HEK293 (cell line): Measurements from ENCODE around the gene COL19A1.

Source experiments
- GLIS2 ChIP-seq: fragments of 450-650 bp; formaldehyde crosslinking; IDR thresholded peaks from 2 replicates; pipeline ENCODE4 v1.5.1; 2016; ENCODE audit warnings: missing biosample characterization, missing genetic modification characterization
- MYNN ChIP-seq: fragments of 450-650 bp; formaldehyde crosslinking; IDR thresholded peaks from 2 replicates; pipeline ENCODE4 v1.5.1; 2016; ENCODE audit warnings: missing biosample characterization, missing genetic modification characterization, borderline replicate concordance
- TRIM28 ChIP-seq: IDR thresholded peaks from 2 replicates; pipeline ENCODE4 v1.6.1; 2011; ENCODE audit warnings: low read length, control low read depth, borderline replicate concordance
- ZNF112 ChIP-seq: fragments of 450-650 bp; formaldehyde crosslinking; IDR thresholded peaks from 2 replicates; pipeline ENCODE4 v1.5.0; 2017; ENCODE audit warnings: missing biosample characterization, missing genetic modification characterization
- ZNF157 ChIP-seq: fragments of 450-650 bp; formaldehyde crosslinking; IDR thresholded peaks from 2 replicates; pipeline ENCODE4 v1.5.1; 2016; ENCODE audit warnings: missing biosample characterization, missing genetic modification characterization
- ZNF2 ChIP-seq: fragments of 450-650 bp; formaldehyde crosslinking; IDR thresholded peaks from 2 replicates; pipeline ENCODE4 v1.5.1; 2016; ENCODE audit warnings: missing biosample characterization, missing genetic modification characterization
- ZNF214 ChIP-seq: fragments of 450-650 bp; formaldehyde crosslinking; IDR thresholded peaks from 2 replicates; pipeline ENCODE4 v1.5.1; 2017; ENCODE audit warnings: missing biosample characterization, mild to moderate bottlenecking, missing genetic modification characterization, borderline replicate concordance
- ZNF23 ChIP-seq: fragments of 450-650 bp; formaldehyde crosslinking; IDR thresholded peaks from 2 replicates; pipeline ENCODE4 v1.5.1; 2016; ENCODE audit warnings: missing biosample characterization, missing genetic modification characterization, borderline replicate concordance
- ZNF274 ChIP-seq, 2 experiments: fragments of 200-500 bp in 1 of 2; fragments of 450-650 bp in 1 of 2; sonication (Bioruptor generic) in 1 of 2; formaldehyde crosslinking in 1 of 2; IDR thresholded peaks; 2 replicates each; pipeline versions ENCODE4 v1.5.1 to v1.6.1; 2014 to 2016; ENCODE audit warnings: borderline replicate concordance in 1 of 2, inconsistent platforms in 1 of 2, low read length in 1 of 2, missing biosample characterization in 1 of 2, missing genetic modification characterization in 1 of 2
- ZNF366 ChIP-seq: fragments of 450-650 bp; formaldehyde crosslinking; conservative IDR thresholded peaks from 2 replicates; pipeline ENCODE4 v1.5.1; 2016; ENCODE audit warnings: missing biosample characterization, missing genetic modification characterization
- ZNF571 ChIP-seq: fragments of 450-650 bp; formaldehyde crosslinking; IDR thresholded peaks from 2 replicates; pipeline ENCODE4 v1.5.0; 2017; ENCODE audit warnings: missing biosample characterization, missing genetic modification characterization
- ZXDB ChIP-seq: fragments of 450-650 bp; formaldehyde crosslinking; IDR thresholded peaks from 2 replicates; pipeline ENCODE4 v1.5.1; 2016; ENCODE audit warnings: missing biosample characterization, missing genetic modification characterization
- TF ChIP-seq, protein P1 (sequence below): fragments of 450-650 bp; formaldehyde crosslinking; IDR thresholded peaks from 2 replicates; pipeline ENCODE4 v1.5.1; 2017; ENCODE audit warnings: missing biosample characterization, missing genetic modification characterization
- TF ChIP-seq, protein P2 (sequence below): fragments of 450-650 bp; formaldehyde crosslinking; IDR thresholded peaks from 2 replicates; pipeline ENCODE4 v1.5.1; 2017; ENCODE audit warnings: missing biosample characterization, missing genetic modification characterization
- TF ChIP-seq, protein P3 (sequence below): fragments of 450-650 bp; formaldehyde crosslinking; optimal IDR thresholded peaks from 2 replicates; pipeline ENCODE3; 2016; ENCODE audit warnings: missing biosample characterization, mild to moderate bottlenecking, missing genetic modification characterization
- TF ChIP-seq, protein P4 (sequence below): fragments of 450-650 bp; IDR thresholded peaks from 2 replicates; pipeline ENCODE4 v1.5.1; 2018; ENCODE audit warnings: missing biosample characterization, mild to moderate bottlenecking, missing genetic modification characterization
- TF ChIP-seq, protein P5 (sequence below): fragments of 450-650 bp; formaldehyde crosslinking; IDR thresholded peaks from 2 replicates; pipeline ENCODE4 v1.5.1; 2017; ENCODE audit warnings: missing biosample characterization, missing genetic modification characterization
- TF ChIP-seq, protein P6 (sequence below): fragments of 450-650 bp; formaldehyde crosslinking; IDR thresholded peaks from 2 replicates; pipeline ENCODE4 v1.5.1; 2016; ENCODE audit warnings: missing biosample characterization, missing genetic modification characterization
- TF ChIP-seq, protein P7 (sequence below): fragments of 450-650 bp; formaldehyde crosslinking; IDR thresholded peaks from 2 replicates; pipeline ENCODE4 v1.5.1; 2016; ENCODE audit warnings: missing biosample characterization, missing genetic modification characterization, borderline replicate concordance
- TF ChIP-seq, protein P8 (sequence below): fragments of 450-650 bp; formaldehyde crosslinking; IDR thresholded peaks from 2 replicates; pipeline ENCODE4 v1.5.1; 2016; ENCODE audit warnings: missing biosample characterization, missing genetic modification characterization
- TF ChIP-seq, protein P9 (sequence below): fragments of 450-650 bp; formaldehyde crosslinking; conservative IDR thresholded peaks from 2 replicates; pipeline ENCODE4 v1.5.1; 2016; ENCODE audit warnings: low read depth, missing biosample characterization, missing genetic modification characterization

Gene COL19A1

DNA sequence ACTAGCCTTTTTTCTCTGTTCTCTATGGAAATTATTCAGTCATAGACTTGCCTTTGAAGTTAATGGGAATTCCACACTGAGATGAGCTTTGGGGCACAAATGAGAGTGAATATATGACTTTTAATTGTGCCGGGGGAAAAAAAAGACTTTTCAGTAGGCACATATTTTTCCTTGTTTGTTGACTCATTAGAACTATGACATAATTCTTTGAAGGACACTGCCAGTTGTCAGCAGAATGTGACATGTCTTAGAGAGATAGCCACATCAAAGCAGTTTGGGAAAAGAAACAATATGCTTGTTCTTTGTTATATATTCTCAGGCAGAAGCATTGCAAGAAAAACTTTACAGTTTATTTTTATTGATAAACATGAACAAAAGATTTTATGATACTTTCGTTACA lies 298.2 kb downstream of the COL19A1 start (continued):
- TF ChIP-seq ZNF366 (tag by site-specific recombination), result no peak
- TF ChIP-seq, protein P1, sequence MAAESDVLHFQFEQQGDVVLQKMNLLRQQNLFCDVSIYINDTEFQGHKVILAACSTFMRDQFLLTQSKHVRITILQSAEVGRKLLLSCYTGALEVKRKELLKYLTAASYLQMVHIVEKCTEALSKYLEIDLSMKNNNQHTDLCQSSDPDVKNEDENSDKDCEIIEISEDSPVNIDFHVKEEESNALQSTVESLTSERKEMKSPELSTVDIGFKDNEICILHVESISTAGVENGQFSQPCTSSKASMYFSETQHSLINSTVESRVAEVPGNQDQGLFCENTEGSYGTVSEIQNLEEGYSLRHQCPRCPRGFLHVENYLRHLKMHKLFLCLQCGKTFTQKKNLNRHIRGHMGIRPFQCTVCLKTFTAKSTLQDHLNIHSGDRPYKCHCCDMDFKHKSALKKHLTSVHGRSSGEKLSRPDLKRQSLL (tag by site-specific recombination), result no peak
- TF ChIP-seq ZNF214 (tag by site-specific recombination), result no peak
- TF ChIP-seq, protein P2, sequence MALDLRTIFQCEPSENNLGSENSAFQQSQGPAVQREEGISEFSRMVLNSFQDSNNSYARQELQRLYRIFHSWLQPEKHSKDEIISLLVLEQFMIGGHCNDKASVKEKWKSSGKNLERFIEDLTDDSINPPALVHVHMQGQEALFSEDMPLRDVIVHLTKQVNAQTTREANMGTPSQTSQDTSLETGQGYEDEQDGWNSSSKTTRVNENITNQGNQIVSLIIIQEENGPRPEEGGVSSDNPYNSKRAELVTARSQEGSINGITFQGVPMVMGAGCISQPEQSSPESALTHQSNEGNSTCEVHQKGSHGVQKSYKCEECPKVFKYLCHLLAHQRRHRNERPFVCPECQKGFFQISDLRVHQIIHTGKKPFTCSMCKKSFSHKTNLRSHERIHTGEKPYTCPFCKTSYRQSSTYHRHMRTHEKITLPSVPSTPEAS (tag by site-specific recombination), result no peak
- no peak for TF ChIP-seq ZNF2 (tag by site-specific recombination)
- no peak for TF ChIP-seq ZNF23 (tag by site-specific recombination)
- no peak for TF ChIP-seq ZNF274 (IDR thresholded peaks at IDR 0.05; ENCODE audit: low read length)
- no peak for TF ChIP-seq ZNF274 (tag by site-specific recombination; IDR thresholded peaks at IDR 0.05; ENCODE audit: borderline replicate concordance)
- no peak for TF ChIP-seq GLIS2
- TF ChIP-seq, protein P3, sequence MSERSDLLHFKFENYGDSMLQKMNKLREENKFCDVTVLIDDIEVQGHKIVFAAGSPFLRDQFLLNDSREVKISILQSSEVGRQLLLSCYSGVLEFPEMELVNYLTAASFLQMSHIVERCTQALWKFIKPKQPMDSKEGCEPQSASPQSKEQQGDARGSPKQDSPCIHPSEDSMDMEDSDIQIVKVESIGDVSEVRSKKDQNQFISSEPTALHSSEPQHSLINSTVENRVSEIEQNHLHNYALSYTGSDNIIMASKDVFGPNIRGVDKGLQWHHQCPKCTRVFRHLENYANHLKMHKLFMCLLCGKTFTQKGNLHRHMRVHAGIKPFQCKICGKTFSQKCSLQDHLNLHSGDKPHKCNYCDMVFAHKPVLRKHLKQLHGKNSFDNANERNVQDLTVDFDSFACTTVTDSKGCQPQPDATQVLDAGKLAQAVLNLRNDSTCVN, result no peak
- no peak for TF ChIP-seq TRIM28
- TF ChIP-seq ZNF157, result no peak
- peak; percentile 54; the same call in 1 of the 2 replicates for TF ChIP-seq MYNN
- TF ChIP-seq, protein P4, sequence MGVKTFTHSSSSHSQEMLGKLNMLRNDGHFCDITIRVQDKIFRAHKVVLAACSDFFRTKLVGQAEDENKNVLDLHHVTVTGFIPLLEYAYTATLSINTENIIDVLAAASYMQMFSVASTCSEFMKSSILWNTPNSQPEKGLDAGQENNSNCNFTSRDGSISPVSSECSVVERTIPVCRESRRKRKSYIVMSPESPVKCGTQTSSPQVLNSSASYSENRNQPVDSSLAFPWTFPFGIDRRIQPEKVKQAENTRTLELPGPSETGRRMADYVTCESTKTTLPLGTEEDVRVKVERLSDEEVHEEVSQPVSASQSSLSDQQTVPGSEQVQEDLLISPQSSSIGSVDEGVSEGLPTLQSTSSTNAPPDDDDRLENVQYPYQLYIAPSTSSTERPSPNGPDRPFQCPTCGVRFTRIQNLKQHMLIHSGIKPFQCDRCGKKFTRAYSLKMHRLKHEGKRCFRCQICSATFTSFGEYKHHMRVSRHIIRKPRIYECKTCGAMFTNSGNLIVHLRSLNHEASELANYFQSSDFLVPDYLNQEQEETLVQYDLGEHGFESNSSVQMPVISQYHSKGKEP, result 0 out of 2 replicates have a peak, but pooled peaks have one; percentile 37
- TF ChIP-seq, protein P5, sequence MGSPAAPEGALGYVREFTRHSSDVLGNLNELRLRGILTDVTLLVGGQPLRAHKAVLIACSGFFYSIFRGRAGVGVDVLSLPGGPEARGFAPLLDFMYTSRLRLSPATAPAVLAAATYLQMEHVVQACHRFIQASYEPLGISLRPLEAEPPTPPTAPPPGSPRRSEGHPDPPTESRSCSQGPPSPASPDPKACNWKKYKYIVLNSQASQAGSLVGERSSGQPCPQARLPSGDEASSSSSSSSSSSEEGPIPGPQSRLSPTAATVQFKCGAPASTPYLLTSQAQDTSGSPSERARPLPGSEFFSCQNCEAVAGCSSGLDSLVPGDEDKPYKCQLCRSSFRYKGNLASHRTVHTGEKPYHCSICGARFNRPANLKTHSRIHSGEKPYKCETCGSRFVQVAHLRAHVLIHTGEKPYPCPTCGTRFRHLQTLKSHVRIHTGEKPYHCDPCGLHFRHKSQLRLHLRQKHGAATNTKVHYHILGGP (tag by site-specific recombination), result no peak
- TF ChIP-seq, protein P6, sequence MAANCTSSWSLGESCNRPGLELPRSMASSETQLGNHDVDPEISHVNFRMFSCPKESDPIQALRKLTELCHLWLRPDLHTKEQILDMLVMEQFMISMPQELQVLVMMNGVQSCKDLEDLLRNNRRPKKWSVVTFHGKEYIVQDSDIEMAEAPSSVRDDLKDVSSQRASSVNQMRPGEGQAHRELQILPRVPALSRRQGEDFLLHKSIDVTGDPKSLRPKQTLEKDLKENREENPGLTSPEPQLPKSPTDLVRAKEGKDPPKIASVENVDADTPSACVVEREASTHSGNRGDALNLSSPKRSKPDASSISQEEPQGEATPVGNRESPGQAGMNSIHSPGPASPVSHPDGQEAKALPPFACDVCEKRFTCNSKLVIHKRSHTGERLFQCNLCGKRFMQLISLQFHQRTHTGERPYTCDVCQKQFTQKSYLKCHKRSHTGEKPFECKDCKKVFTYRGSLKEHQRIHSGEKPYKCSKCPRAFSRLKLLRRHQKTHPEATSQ (tag by site-specific recombination), result no peak
- no peak for TF ChIP-seq ZNF571
- TF ChIP-seq ZNF112, result no peak
- TF ChIP-seq, protein P7, sequence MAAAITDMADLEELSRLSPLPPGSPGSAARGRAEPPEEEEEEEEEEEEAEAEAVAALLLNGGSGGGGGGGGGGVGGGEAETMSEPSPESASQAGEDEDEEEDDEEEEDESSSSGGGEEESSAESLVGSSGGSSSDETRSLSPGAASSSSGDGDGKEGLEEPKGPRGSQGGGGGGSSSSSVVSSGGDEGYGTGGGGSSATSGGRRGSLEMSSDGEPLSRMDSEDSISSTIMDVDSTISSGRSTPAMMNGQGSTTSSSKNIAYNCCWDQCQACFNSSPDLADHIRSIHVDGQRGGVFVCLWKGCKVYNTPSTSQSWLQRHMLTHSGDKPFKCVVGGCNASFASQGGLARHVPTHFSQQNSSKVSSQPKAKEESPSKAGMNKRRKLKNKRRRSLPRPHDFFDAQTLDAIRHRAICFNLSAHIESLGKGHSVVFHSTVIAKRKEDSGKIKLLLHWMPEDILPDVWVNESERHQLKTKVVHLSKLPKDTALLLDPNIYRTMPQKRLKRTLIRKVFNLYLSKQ (tag by site-specific recombination), result no peak
- TF ChIP-seq, protein P8, sequence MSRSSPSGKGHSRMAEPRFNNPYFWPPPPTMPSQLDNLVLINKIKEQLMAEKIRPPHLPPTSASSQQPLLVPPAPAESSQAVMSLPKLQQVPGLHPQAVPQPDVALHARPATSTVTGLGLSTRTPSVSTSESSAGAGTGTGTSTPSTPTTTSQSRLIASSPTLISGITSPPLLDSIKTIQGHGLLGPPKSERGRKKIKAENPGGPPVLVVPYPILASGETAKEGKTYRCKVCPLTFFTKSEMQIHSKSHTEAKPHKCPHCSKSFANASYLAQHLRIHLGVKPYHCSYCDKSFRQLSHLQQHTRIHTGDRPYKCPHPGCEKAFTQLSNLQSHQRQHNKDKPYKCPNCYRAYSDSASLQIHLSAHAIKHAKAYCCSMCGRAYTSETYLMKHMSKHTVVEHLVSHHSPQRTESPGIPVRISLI, result peak; percentile 77; the same call in 1 of the 2 replicates
- TF ChIP-seq, protein P9, sequence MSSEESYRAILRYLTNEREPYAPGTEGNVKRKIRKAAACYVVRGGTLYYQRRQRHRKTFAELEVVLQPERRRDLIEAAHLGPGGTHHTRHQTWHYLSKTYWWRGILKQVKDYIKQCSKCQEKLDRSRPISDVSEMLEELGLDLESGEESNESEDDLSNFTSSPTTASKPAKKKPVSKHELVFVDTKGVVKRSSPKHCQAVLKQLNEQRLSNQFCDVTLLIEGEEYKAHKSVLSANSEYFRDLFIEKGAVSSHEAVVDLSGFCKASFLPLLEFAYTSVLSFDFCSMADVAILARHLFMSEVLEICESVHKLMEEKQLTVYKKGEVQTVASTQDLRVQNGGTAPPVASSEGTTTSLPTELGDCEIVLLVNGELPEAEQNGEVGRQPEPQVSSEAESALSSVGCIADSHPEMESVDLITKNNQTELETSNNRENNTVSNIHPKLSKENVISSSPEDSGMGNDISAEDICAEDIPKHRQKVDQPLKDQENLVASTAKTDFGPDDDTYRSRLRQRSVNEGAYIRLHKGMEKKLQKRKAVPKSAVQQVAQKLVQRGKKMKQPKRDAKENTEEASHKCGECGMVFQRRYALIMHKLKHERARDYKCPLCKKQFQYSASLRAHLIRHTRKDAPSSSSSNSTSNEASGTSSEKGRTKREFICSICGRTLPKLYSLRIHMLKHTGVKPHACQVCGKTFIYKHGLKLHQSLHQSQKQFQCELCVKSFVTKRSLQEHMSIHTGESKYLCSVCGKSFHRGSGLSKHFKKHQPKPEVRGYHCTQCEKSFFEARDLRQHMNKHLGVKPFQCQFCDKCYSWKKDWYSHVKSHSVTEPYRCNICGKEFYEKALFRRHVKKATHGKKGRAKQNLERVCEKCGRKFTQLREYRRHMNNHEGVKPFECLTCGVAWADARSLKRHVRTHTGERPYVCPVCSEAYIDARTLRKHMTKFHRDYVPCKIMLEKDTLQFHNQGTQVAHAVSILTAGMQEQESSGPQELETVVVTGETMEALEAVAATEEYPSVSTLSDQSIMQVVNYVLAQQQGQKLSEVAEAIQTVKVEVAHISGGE (tag by site-specific recombination), result no peak
- TF ChIP-seq ZXDB (tag by site-specific recombination), result no peak
